CD14-positive monocyte (primary cell): ENCODE measurements around the gene HS3ST2. TPM values are rescaled to one million over a fixed set of nuclear protein-coding genes. Genes with fewer than 3 reads are reported as not detected.
A peak's percentile ranks its signal among the peaks of the same experiment; 100 is the strongest.

Experiments used
- DNase-seq, 3 donors: peaks; one replicate each; pipeline ENCODE4 v3.0.0-alpha.2; 2011 to 2022
- H2AFZ ChIP-seq: 2 replicates; pipeline ENCODE4 v1.6.0; 2012; ENCODE audit warnings: mild to moderate bottlenecking, low read depth, low read length, inconsistent platforms; ENCODE audit not compliant: insufficient read depth, poor library complexity, severe bottlenecking
- H3K27ac ChIP-seq, 2 donors: 1 replicate in 1 of 2; 2 replicates in 1 of 2; pipeline ENCODE4 v1.5.1; 2012 to 2013; ENCODE audit warnings: low read length in 2 of 2, control low read depth in 1 of 2, inconsistent platforms in 1 of 2, low read depth in 1 of 2, mild to moderate bottlenecking in 1 of 2
- H3K27me3 ChIP-seq, 2 donors: one replicate each; pipeline versions ENCODE4 v1.6.0 to v1.6.1; 2011 to 2013; ENCODE audit warnings: low read length in 2 of 2; ENCODE audit not compliant: control insufficient read depth in 2 of 2, insufficient read depth in 2 of 2
- H3K36me3 ChIP-seq, 2 donors: replicated peaks in 1 of 2; 1 replicate in 1 of 2; 2 replicates in 1 of 2; pipeline versions ENCODE4 v1.5.1 to v1.6.1; 2012 to 2013; ENCODE audit warnings: low read length in 2 of 2, control low read depth in 1 of 2, inconsistent platforms in 1 of 2, mild to moderate bottlenecking in 1 of 2; ENCODE audit not compliant: insufficient read depth in 2 of 2, control insufficient read depth in 1 of 2
- H3K4me1 ChIP-seq, 2 donors: 1 replicate in 1 of 2; 2 replicates in 1 of 2; pipeline versions ENCODE4 v1.5.1 to v1.6.1; 2012 to 2013; ENCODE audit warnings: low read length in 2 of 2, control low read depth in 1 of 2, inconsistent platforms in 1 of 2, mild to moderate bottlenecking in 1 of 2, moderate library complexity in 1 of 2; ENCODE audit not compliant: insufficient read depth in 2 of 2, control insufficient read depth in 1 of 2
- H3K4me2 ChIP-seq: replicated peaks from 2 replicates; pipeline ENCODE3; 2012; ENCODE audit warnings: low read length, moderate library complexity, mild to moderate bottlenecking; ENCODE audit not compliant: poor library complexity, severe bottlenecking; ENCODE audit errors: extremely low read depth
- H3K4me3 ChIP-seq, 3 experiments: fragments of 200-600 bp in 1 of 3; sonication (generic) in 1 of 3; replicated peaks in 1 of 3; 1 replicate in 2 of 3; 2 replicates in 1 of 3; pipeline ENCODE4 v1.5.1; 2011 to 2013; ENCODE audit warnings: low read length in 3 of 3, mild to moderate bottlenecking in 3 of 3, control low read depth in 2 of 3, low read depth in 2 of 3, inconsistent platforms in 1 of 3, moderate library complexity in 1 of 3
- H3K79me2 ChIP-seq: 2 replicates; pipeline ENCODE4 v1.6.0; 2012; ENCODE audit warnings: mild to moderate bottlenecking, control low read depth, inconsistent platforms, low read length, moderate library complexity; ENCODE audit not compliant: insufficient read depth
- H3K9ac ChIP-seq: 2 replicates; pipeline ENCODE4 v1.6.0; 2017; ENCODE audit warnings: low read length, mild to moderate bottlenecking; ENCODE audit not compliant: insufficient read depth, poor library complexity, severe bottlenecking
- H3K9me3 ChIP-seq, 2 donors: replicated peaks in 1 of 2; 1 replicate in 1 of 2; 2 replicates in 1 of 2; pipeline versions ENCODE4 v1.5.1 to v1.6.1; 2012 to 2013; ENCODE audit warnings: low read length in 2 of 2, control low read depth in 1 of 2; ENCODE audit not compliant: control insufficient read depth in 1 of 2, insufficient read depth in 1 of 2
- H4K20me1 ChIP-seq: 2 replicates; pipeline ENCODE4 v1.6.0; 2012; ENCODE audit warnings: mild to moderate bottlenecking, low read length, control low read depth, moderate library complexity; ENCODE audit not compliant: insufficient read depth
- H3K27ac Mint-ChIP-seq, 7 donors: one replicate each; pipeline ENCODE4 v1.8.0; 2020; ENCODE audit warnings: mild to moderate bottlenecking in 7 of 7, mixed read lengths in 7 of 7, moderate library complexity in 6 of 7, inconsistent platforms in 2 of 7
- H3K27me3 Mint-ChIP-seq, 3 donors: one replicate each; pipeline ENCODE4 v1.8.0; 2021 to 2022; ENCODE audit warnings: low read depth in 3 of 3, mild to moderate bottlenecking in 3 of 3, mixed read lengths in 3 of 3, moderate library complexity in 3 of 3, inconsistent platforms in 1 of 3
- H3K36me3 Mint-ChIP-seq, 2 donors: one replicate each; pipeline ENCODE4 v1.8.0; 2020; ENCODE audit warnings: mixed read lengths in 2 of 2, inconsistent platforms in 1 of 2, mild to moderate bottlenecking in 1 of 2
- H3K4me1 Mint-ChIP-seq: one replicate; pipeline ENCODE4 v1.8.0; 2020; ENCODE audit warnings: mild to moderate bottlenecking, mixed read lengths
- H3K4me3 Mint-ChIP-seq, 2 donors: one replicate each; pipeline ENCODE4 v1.8.0; 2020; ENCODE audit warnings: mild to moderate bottlenecking in 2 of 2, mixed read lengths in 2 of 2, moderate library complexity in 1 of 2
- H3K9me3 Mint-ChIP-seq, 7 donors: one replicate each; pipeline ENCODE4 v1.8.0; 2020 to 2022; ENCODE audit warnings: mixed read lengths in 7 of 7, mild to moderate bottlenecking in 6 of 7, moderate library complexity in 6 of 7, inconsistent platforms in 2 of 7
- CTCF ChIP-seq: fragments of 200-600 bp; IDR thresholded peaks from one replicate; pipeline ENCODE4 v1.8.0; 2022; ENCODE audit warnings: antibody characterized with exemption, mild to moderate bottlenecking
- WGBS: methylation state at CpG from one replicate; pipeline ENCODE4 v1.1.5; 2013; ENCODE audit warnings: missing lambda C conversion rate; ENCODE audit not compliant: insufficient coverage; 5-methylcytosine and 5-hydroxymethylcytosine counted together
- intact Hi-C, 2 donors: fragments of 100-400 bp; cut with micrococcal nuclease; formaldehyde crosslinking; loops; one replicate each; pipeline versions ENCODE4 v1.15.0 to v1.15.1; 2023
- polyA plus RNA-seq, 3 donors: library from polyadenylated mRNA; depleted of rRNA in 1 of 3; unstranded in 2 of 3; stranded (reverse) in 1 of 3; fragments of 300-500 nt in 2 of 3; fragments of >200 nt in 1 of 3; fragmentation: Illumina TruSeq in 2 of 3; gene quantifications; 1 replicate in 2 of 3; 2 replicates in 1 of 3; pipeline ENCODE4 v1.2.3, GENCODE V29; 2012 to 2021

Gene HS3ST2
- polyA plus RNA-seq, 3 donors = not detected

DNA sequence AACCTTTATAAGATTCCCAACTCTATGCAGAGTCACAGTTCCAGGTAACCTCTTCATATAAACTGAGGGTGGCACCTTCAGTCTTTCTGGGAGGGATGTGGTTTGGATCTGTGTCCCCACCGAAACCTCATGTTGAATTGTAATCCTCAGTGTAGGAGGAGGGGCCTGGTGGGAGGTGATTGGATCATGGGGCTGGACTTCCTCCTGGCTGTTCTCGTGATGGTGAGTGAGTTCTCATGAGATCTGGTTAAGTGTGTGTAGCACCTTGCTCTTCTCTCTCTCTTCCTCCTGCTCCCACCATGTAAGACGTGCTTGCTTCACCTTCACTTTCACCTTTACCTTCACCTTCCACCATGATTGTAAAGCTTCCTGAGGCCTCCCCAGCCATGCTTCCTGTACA, 30.5 kb downstream of the HS3ST2 start:
- Mint-ChIP-seq H3K4me3 (peak overlapping the region in 1 of 2 donors; percentile 59), H3K9me3 (peaks cover 0 to 2% (median 0%) of the 10 kb centered on the region in 7 donors)
- H3K4me1 ChIP-seq = no peaks in the 10 kb centered on the region

DNA sequence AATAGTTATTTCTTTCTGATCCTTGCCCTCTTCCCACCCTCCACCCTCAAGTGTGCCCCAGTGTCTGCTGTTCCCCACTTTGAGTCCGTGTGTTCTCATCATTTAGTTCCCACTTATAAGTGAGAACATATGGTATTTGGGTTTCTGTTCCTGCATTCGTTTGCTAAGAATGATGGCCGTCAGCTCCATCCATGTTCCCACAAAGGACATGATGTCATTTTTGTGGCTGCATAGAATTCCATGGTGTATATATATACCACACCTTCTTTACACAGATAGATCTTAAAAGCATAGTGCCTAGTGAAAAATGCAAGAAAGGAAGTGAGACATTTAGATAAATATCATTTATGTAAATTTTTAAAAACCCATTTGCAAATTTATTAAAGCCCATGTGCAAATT, 33.1 kb downstream of the HS3ST2 start:
- H3K27ac Mint-ChIP-seq = no peak overlapping the region
- peaks cover 0 to 2% (median 0%) of the 10 kb centered on the region in 7 donors for H3K9me3 Mint-ChIP-seq

More for the DNA sequence above, 30.5 kb downstream of the HS3ST2 start:
- Histone ChIP-seq H2AFZ (no peak overlapping the region), H3K79me2 (no peaks in the 10 kb centered on the region), H3K4me3 (no peak overlapping the region), H3K9me3 (no peaks in the 10 kb centered on the region), H3K27me3 (peaks cover 0 to 8% of the 10 kb centered on the region in 2 donors), H3K36me3 (no peaks in the 10 kb centered on the region), H3K9ac (no peak overlapping the region), H3K27ac (no peak overlapping the region), H4K20me1 (no peaks in the 10 kb centered on the region), H3K4me2 (no peak overlapping the region)
- WGBS = no CpG with 5 or more reads among the region's 3 CpGs
- H3K27ac Mint-ChIP-seq = no peak overlapping the region
- intact Hi-C loops = no loop called here
- no peaks in the 10 kb centered on the region for H3K36me3 Mint-ChIP-seq
- peaks cover 9 to 11% (median 10%) of the 10 kb centered on the region in 3 donors for H3K27me3 Mint-ChIP-seq
- no peaks in the 10 kb centered on the region for H3K4me1 Mint-ChIP-seq
- no peak for TF ChIP-seq CTCF
- DNase-seq = no peak

More for the DNA sequence above, 33.1 kb downstream of the HS3ST2 start:
- Mint-ChIP-seq H3K4me1 (no peaks in the 10 kb centered on the region), H3K36me3 (no peaks in the 10 kb centered on the region), H3K4me3 (no peak overlapping the region), H3K27me3 (peaks cover 4 to 12% (median 7%) of the 10 kb centered on the region in 3 donors)
- Histone ChIP-seq H3K27me3 (peaks cover 2 to 8% of the 10 kb centered on the region in 2 donors), H3K9me3 (no peaks in the 10 kb centered on the region), H3K9ac (no peak overlapping the region), H3K79me2 (no peaks in the 10 kb centered on the region), H3K4me1 (no peaks in the 10 kb centered on the region), H3K4me3 (no peak overlapping the region), H3K4me2 (no peak overlapping the region), H2AFZ (no peak overlapping the region), H4K20me1 (no peaks in the 10 kb centered on the region), H3K36me3 (no peaks in the 10 kb centered on the region), H3K27ac (no peak overlapping the region)
- no peak for TF ChIP-seq CTCF
- intact Hi-C loops = no loop called here
- no CpG with 5 or more reads among the region's 3 CpGs for WGBS
- DNase-seq = no peak
